HG03354 (cell line): ENCODE data around the gene THAP7.
A peak's percentile ranks its signal among the peaks of the same experiment; 100 is the strongest.
"Not testable (repeated sequence)": the region's sequence is repeated elsewhere in the genome, so short reads cannot be mapped to it uniquely, and the experiment has no call there.

Experiments
- ATAC-seq: cut with Tn5 transposase; IDR thresholded peaks from one replicate; pipeline ENCODE4 v1.9.1; 2021; ENCODE audit warnings: mild to moderate bottlenecking; ENCODE audit not compliant: unreplicated experiment, poor library complexity, severe bottlenecking

The THAP7 gene

GRCh38 chr22:21001601-21002325, at the start of gene THAP7:
TSS of gene THAP7 (minus strand) at chr22:21002118. CDS start at chr22:21001911, 207 bp downstream.
- peak; percentile 86 for ATAC-seq

- ATAC-seq: no peak
Measured at GRCh38 chr22:21051145-21051830, 49.4 kb upstream of the THAP7 start.

- ATAC-seq: not testable (repeated sequence)
Measured at GRCh38 chr22:21048965-21049364, 47.0 kb upstream of the THAP7 start.

- ATAC-seq: not testable (repeated sequence)
Measured at GRCh38 chr22:21048448-21048847, 46.5 kb upstream of the THAP7 start.

- no peak for ATAC-seq
Measured at GRCh38 chr22:21047730-21048129, 45.8 kb upstream of the THAP7 start.

GRCh38 chr22:21047035-21047661, 45.2 kb upstream of the THAP7 start:
- ATAC-seq: no peak

GRCh38 chr22:21045585-21046294, 43.8 kb upstream of the THAP7 start, which contains the start of gene LRRC74B:
TSS of gene LRRC74B (plus strand) at chr22:21045946. CDS start at chr22:21045987, 41 bp downstream.
- peak; percentile 96 for ATAC-seq

- peak; percentile 20 for ATAC-seq
Measured at GRCh38 chr22:21044931-21045584, 43.1 kb upstream of the THAP7 start.

GRCh38 chr22:21043860-21044535, 42.1 kb upstream of the THAP7 start:
- ATAC-seq: no peak

GRCh38 chr22:21042978-21043859, 41.3 kb upstream of the THAP7 start:
- ATAC-seq: no peak

- ATAC-seq: no peak
Measured at GRCh38 chr22:21041937-21042336, 40.0 kb upstream of the THAP7 start.

- ATAC-seq: not testable (repeated sequence)
Measured at GRCh38 chr22:21039158-21039557, 37.2 kb upstream of the THAP7 start.

GRCh38 chr22:21038405-21038804, 36.5 kb upstream of the THAP7 start:
- ATAC-seq: no peak

- no peak for ATAC-seq
Measured at GRCh38 chr22:21034989-21035388, 33.1 kb upstream of the THAP7 start.

GRCh38 chr22:21033895-21034294, 32.0 kb upstream of the THAP7 start:
- no peak for ATAC-seq

GRCh38 chr22:21032868-21033688, 31.2 kb upstream of the THAP7 start:
- no peak for ATAC-seq
